GM19099 (cell line): ENCODE data around the gene DLL3.
A peak's percentile ranks its signal among the peaks of the same experiment; 100 is the strongest.

Experiments
- POLR2A ChIP-seq: IDR thresholded peaks from 3 replicates; pipeline ENCODE4 v1.6.1; 2011; ENCODE audit warnings: low read depth; ENCODE audit not compliant: insufficient read length; ENCODE audit errors: extremely low read depth

Gene DLL3

GRCh38 chr19:39475748-39476147, 23.0 kb upstream of the DLL3 start:
- no peak for TF ChIP-seq POLR2A

GRCh38 chr19:39479916-39480315, 18.8 kb upstream of the DLL3 start:
- no peak for TF ChIP-seq POLR2A

GRCh38 chr19:39480337-39481228, 18.2 kb upstream of the DLL3 start, which contains the start of gene TIMM50:
Gene TIMM50 (plus strand): TSS chr19:39480838. CDS start chr19:39480854, 16 bp downstream.
- TF ChIP-seq POLR2A, result peak; percentile 88

- TF ChIP-seq POLR2A, result no peak
These were observed 17.6 kb upstream of the DLL3 start for GRCh38 chr19:39481229-39481545.

GRCh38 chr19:39481676-39482075, 17.1 kb upstream of the DLL3 start:
- no peak for TF ChIP-seq POLR2A

- TF ChIP-seq POLR2A, result no peak
These were observed 15.6 kb upstream of the DLL3 start for GRCh38 chr19:39483141-39483540.

- no peak for TF ChIP-seq POLR2A
These were observed 9.0 kb upstream of the DLL3 start for GRCh38 chr19:39489756-39490155.

GRCh38 chr19:39492225-39492624, 6.5 kb upstream of the DLL3 start:
- no peak for TF ChIP-seq POLR2A

- no peak for TF ChIP-seq POLR2A
These were observed 6.0 kb upstream of the DLL3 start for GRCh38 chr19:39492788-39493187.

- TF ChIP-seq POLR2A, result no peak
These were observed 4.1 kb upstream of the DLL3 start for GRCh38 chr19:39494661-39495060.

GRCh38 chr19:39496063-39496462, 2.7 kb upstream of the DLL3 start:
- TF ChIP-seq POLR2A, result no peak

- no peak for TF ChIP-seq POLR2A
These were observed 1.1 kb upstream of the DLL3 start for GRCh38 chr19:39497701-39497995.

- TF ChIP-seq POLR2A, result no peak
These were observed 550 bp upstream of the DLL3 start for GRCh38 chr19:39497996-39498797.

- TF ChIP-seq POLR2A, result no peak
These were observed 1.2 kb downstream of the DLL3 start for GRCh38 chr19:39499932-39500331.

- TF ChIP-seq POLR2A, result no peak
These were observed 1.8 kb downstream of the DLL3 start for GRCh38 chr19:39500543-39500942.

GRCh38 chr19:39501340-39501739, 2.6 kb downstream of the DLL3 start:
- TF ChIP-seq POLR2A, result no peak
